Measurements from ENCODE around the gene IRAK4.

Gene IRAK4

DNA sequence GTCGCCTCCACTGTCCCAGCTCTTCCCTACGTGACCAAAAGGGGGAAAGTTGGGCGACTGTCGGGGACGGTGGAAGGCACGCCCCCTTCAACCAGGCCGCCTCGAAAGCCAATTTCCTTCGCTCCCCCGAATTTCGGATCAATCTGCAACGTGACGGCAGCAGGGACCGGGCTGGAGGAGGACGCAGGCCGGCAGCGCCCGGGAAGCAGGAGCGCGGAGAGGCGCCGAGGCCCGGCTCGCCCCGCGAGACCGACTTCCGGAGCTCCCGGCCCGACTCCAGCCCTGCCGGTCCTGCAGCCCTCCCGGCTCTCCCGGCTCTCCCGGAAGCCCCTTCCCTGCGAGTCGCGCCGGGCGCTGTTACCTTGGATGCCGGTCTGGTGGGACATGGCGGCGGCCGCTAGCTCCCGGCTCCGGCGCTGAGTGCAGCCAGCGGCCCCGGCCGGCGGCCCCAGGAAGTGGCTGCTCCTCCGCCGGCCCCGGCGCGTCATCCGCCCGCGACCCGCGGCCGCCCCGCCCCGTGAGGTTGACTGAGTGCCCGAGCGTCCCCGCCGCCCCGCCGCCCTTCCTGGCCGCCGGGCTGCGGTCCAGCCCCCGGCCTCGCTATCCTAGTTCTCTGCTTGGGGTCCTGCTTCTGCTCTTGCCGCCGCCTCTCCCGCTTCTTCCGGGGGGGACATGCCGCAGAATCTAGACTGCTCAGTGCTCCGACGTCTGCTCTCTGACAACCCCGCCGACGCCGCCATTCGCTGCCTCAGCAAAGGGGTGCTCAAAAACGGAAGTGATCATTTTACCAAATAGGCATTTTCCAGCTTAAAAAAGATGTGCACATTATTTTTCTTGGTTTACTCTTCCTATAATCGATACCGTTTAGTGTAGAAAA, 47.3 kb downstream of the IRAK4 start, which contains the start of gene TWF1:
TSS of gene TWF1 (minus strand) at position 458 of the 877 bp plus-strand sequence. CDS start at position 386, 72 bp downstream.
- H3K9me3 Mint-ChIP-seq = no peaks in the 10 kb centered on the region

GRCh38 chr12:43806737-43807072, 48.0 kb downstream of the IRAK4 start:
- no peaks in the 10 kb centered on the region for H3K9me3 Mint-ChIP-seq
- H3K27me3 Mint-ChIP-seq = no peaks in the 10 kb centered on the region
- H3K4me3 Mint-ChIP-seq = peak overlapping the region; percentile 91 to 94
- H3K27ac Mint-ChIP-seq = peak overlapping the region; percentile 99 to 100
- peaks cover 37% of the 10 kb centered on the region for H3K4me1 Mint-ChIP-seq
- ATAC-seq (no peak), DNase-seq (no peak)

More for the DNA sequence above, 47.3 kb downstream of the IRAK4 start, which contains the start of gene TWF1:
- Mint-ChIP-seq H3K27ac (peak within 1 kb of the TSS; percentile 99 to 100), H3K4me3 (peak within 1 kb of the TSS; percentile 91 to 94), H3K4me1 (peaks cover 31% of the 10 kb centered on the region), H3K27me3 (no peaks in the 10 kb centered on the region)
- peak; percentile 84 to 89 for DNase-seq
- peak; percentile 98 for ATAC-seq

DNA sequence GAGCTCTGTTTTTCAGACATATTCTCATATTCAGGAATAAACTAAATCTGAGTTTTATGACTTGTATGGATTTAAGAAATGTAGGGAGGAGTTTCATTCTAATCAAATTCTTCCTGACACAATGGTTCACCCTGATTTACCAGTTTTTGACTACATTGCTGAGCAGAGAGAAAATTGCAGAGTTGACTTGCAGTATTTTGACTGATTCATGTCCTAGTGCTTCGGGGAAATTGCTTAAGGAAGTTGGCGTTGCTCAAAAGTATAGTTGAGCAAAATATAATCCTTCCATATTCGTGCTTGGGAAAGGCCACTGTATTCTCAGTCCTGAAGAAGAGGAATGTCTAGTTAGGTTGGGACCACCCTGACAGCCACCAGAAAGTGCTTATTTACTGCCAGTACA, 48.6 kb downstream of the IRAK4 start:
- DNase-seq (no peak), ATAC-seq (no peak)
- peak overlapping the region; percentile 99 to 100 for H3K27ac Mint-ChIP-seq
- H3K27me3 Mint-ChIP-seq = no peaks in the 10 kb centered on the region
- peak overlapping the region; percentile 91 to 94 for H3K4me3 Mint-ChIP-seq
- peaks cover 37% of the 10 kb centered on the region for H3K4me1 Mint-ChIP-seq
- no peaks in the 10 kb centered on the region for H3K9me3 Mint-ChIP-seq

DNA sequence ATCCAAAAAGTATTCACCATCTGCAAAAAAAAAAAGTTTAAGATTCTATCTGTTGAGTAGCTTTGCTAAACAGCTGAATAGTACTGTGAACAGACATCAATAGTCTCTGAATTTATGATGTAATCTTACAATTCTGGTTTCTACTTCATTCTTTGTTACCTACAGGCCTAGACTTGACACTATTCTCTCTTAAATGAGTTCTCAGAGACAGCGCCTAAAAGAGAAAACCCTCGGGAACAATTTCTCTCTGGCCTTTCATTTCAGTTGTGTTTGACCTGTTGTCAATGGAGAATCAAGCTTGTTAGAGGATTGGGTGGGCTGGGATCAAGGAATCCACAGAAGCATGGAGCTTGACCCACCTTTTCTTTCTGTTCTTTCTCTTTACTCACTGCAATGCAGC, 53.3 kb downstream of the IRAK4 start:
- no peak for ATAC-seq
- Mint-ChIP-seq H3K27me3 (no peaks in the 10 kb centered on the region), H3K4me3 (no peak overlapping the region), H3K27ac (no peak overlapping the region), H3K4me1 (peaks cover 31% of the 10 kb centered on the region), H3K9me3 (no peaks in the 10 kb centered on the region)
- DNase-seq = no peak

GRCh38 chr12:43812926-43813325, 54.2 kb downstream of the IRAK4 start:
- H3K27ac Mint-ChIP-seq = no peak overlapping the region

GRCh38 chr12:43815416-43815815, 56.7 kb downstream of the IRAK4 start:
- Mint-ChIP-seq H3K4me1 (peaks cover 15% of the 10 kb centered on the region), H3K27ac (peak overlapping the region in 1 of 2 donors; percentile 72), H3K4me3 (no peak overlapping the region), H3K9me3 (no peaks in the 10 kb centered on the region), H3K27me3 (no peaks in the 10 kb centered on the region)
- DNase-seq (no peak), ATAC-seq (no peak)

More at GRCh38 chr12:43812926-43813325, 54.2 kb downstream of the IRAK4 start:
- Mint-ChIP-seq H3K9me3 (no peaks in the 10 kb centered on the region), H3K4me3 (no peak overlapping the region), H3K4me1 (peaks cover 26% of the 10 kb centered on the region), H3K27me3 (no peaks in the 10 kb centered on the region)
- DNase-seq (no peak), ATAC-seq (no peak)

DNA sequence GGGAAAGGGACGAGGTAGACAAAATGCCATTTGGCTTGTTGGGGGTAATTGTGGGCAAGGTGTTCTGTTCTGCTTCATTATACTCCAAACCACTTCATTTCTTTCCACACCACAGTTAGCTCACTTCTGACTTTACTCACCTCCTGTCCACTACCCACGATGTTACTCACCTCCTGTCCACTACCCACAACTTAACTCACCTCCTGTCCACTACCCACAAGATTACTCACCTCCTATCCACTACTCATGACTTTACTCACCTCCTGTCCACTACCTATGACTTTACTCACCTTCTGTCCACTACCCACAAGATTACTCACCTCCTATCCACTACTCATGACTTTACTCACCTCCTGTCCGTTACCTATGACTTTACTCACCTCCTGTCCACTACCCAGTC, 57.4 kb downstream of the IRAK4 start:
- DNase-seq = peak in 1 of 2 donors; percentile 26
- peak; percentile 87 for ATAC-seq
- Mint-ChIP-seq H3K4me3 (no peak overlapping the region), H3K27ac (no peak overlapping the region), H3K4me1 (peaks cover 11% of the 10 kb centered on the region), H3K27me3 (no peaks in the 10 kb centered on the region), H3K9me3 (no peaks in the 10 kb centered on the region)

DNA sequence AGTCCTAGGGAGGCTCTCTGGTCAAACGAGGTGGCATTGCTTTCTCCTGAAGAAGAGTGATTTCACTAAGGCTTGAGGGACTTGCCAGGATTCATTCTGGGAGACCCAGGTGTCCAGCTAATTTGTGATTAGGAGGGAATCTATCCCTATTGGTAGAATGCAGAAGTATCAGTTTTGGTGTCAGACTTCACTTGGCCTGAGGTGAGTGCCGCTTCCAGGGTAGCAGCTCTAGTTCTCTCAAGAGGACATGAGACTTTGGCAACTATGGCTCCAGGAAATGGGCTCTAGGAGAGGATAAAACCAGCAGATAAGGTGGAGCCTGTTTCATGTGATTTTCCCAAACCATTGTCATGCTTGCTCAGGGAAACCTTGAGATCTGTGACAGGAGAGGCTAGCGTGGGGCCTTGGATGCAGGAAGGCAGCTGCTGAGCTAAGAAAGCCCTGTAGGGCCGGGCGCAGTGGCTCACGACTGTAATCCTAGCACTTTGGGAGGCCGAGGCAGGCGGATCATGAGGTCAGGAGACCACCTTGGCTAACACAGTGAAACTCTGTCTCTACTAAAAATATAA, 65.5 kb downstream of the IRAK4 start:
- DNase-seq (no peak), ATAC-seq (no peak)
- no peaks in the 10 kb centered on the region for H3K9me3 Mint-ChIP-seq
- no peak overlapping the region for H3K27ac Mint-ChIP-seq
- no peak overlapping the region for H3K4me3 Mint-ChIP-seq
- no peaks in the 10 kb centered on the region for H3K4me1 Mint-ChIP-seq
- H3K27me3 Mint-ChIP-seq = peaks cover 7% of the 10 kb centered on the region

DNA sequence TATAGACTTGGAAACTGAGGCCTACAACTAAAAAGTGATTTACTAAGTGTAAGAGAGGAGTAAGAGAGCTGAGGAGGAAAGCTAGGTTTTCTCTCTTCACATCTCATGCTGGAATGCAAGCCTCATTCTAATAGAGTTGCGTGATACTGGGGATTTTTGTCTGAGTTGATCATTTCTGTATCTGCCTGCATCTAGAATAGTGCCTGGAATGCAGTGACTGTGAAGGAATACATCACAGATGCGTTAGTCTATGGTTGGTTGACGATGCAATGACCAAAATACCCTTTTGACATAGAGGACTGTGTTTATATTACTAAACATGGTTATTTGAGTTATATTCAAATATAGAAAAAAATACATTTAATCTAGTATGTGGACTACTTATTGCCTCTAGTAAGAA, 67.9 kb downstream of the IRAK4 start:
- ATAC-seq = no peak
- no peaks in the 10 kb centered on the region for H3K9me3 Mint-ChIP-seq

GRCh38 chr12:43827093-43827492, 68.3 kb downstream of the IRAK4 start:
- DNase-seq = no peak
- Mint-ChIP-seq H3K4me3 (no peak overlapping the region), H3K4me1 (peaks cover 6% of the 10 kb centered on the region), H3K9me3 (no peaks in the 10 kb centered on the region), H3K27ac (no peak overlapping the region), H3K27me3 (peaks cover 11% of the 10 kb centered on the region)
- no peak for ATAC-seq

More for the DNA sequence above, 67.9 kb downstream of the IRAK4 start:
- peaks cover 11% of the 10 kb centered on the region for H3K27me3 Mint-ChIP-seq
- H3K4me1 Mint-ChIP-seq = peaks cover 2% of the 10 kb centered on the region
- DNase-seq = no peak
- no peak overlapping the region for H3K4me3 Mint-ChIP-seq
- no peak overlapping the region for H3K27ac Mint-ChIP-seq

DNA sequence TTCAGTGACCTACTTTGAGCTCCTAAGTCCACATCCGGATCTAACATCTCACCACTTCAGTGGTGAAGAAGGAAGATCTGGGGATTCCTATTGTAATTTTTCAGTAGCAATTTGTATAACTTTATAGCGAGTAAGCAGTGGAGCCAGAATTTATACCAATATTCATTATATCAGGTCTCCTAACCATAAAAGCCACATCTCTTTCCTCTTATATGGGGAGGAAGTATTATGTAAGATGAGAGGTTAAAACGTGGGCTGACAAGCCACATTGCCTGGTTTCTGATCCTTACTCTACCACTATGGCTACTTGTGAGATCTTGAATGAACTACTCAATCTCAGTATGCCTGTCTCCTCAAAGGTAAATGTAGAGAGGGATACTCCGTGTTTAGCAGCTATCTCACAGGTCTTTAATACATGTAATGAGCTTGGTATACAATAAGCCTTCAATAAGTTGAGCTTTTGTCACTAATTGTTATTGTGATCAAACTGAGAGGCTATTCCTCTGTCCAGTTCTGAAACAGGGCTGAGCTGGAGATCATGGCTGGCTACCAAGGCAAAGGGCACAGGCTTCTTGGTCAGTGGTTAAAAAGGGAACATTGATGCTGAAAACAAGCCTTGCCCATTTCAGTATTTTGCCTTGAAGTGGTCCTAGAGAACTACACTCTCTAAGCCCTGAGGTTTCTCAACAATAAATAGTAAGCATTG, 73.9 kb downstream of the IRAK4 start:
- peaks cover 41% of the 10 kb centered on the region for H3K4me1 Mint-ChIP-seq
- H3K27ac Mint-ChIP-seq = no peak overlapping the region
- H3K4me3 Mint-ChIP-seq = no peak overlapping the region
- peaks cover 11% of the 10 kb centered on the region for H3K27me3 Mint-ChIP-seq
- DNase-seq (peak; percentile 10 to 44), ATAC-seq (peak; percentile 83)
- no peaks in the 10 kb centered on the region for H3K9me3 Mint-ChIP-seq

DNA sequence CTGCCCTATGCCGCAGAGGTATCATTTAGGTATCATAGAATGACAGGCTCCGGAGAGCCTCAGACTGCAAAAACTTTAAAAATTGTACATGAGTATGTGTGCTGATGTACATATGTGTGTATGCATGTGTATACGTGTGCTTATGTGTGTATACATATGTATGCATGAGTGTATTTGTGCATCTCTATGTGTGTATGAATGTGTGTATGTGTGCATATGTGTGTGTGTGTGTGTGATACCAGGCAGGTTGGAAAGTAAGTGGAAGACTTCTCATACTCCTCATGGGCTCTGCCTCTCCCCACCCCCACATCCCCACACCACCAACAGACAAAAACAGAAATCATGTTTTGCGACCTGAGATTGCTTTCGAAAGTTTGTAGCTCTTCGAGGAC, 76.5 kb downstream of the IRAK4 start:
- H3K27me3 Mint-ChIP-seq = no peaks in the 10 kb centered on the region
- H3K27ac Mint-ChIP-seq = no peak overlapping the region
- DNase-seq = no peak
- peak overlapping the region; percentile 70 to 85 for H3K4me3 Mint-ChIP-seq
- H3K9me3 Mint-ChIP-seq = no peaks in the 10 kb centered on the region
- ATAC-seq = peak; percentile 11
- peaks cover 60% of the 10 kb centered on the region for H3K4me1 Mint-ChIP-seq

DNA sequence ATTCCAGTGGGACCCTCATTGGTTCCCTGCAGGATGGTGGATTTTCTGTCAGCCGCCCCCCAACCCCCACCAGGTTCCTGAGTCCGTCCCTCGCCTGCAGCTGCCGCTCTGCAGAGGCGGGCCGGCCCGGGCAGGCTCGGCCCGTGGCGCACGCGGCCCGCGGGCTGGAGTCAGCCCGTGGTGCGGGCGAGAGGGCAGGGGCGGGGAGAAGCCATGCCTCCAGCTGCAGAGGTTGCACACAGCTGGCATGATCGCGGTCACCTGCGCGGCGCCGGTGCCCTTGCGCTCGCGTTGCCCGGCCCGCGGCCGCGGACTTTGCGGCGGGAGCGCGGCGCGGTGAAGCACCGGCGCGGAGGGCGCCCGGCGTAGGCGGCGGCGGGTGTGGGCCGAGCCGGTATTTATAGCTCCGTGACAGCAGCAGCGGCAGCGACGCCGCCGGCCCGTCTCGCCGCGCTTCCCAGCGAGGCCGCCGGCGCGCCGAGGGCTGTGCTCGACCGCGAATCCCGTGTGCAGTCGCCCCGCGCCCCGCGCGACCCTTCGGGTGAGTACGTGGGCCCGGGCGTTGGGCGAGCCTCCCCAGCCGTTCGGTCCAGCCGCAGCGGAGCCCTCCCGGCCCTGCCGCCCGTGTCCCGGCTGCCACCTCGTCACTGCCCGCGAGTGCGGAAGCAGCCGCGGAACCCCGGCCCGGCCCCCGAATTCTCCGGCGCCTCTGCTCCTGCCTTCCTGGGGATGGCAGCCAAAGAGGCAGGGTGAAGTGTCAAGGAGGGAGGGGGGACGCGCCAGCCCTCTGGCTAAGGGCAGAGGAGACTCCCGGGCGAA, 77.1 kb downstream of the IRAK4 start, which contains the start of gene TMEM117:
TSS of gene TMEM117 (plus strand) at position 426 of the 819 bp plus-strand sequence.
- Mint-ChIP-seq H3K27me3 (no peaks in the 10 kb centered on the region), H3K4me1 (peaks cover 60% of the 10 kb centered on the region), H3K4me3 (peak within 1 kb of the TSS; percentile 70 to 89), H3K27ac (peak within 1 kb of the TSS; percentile 84 to 95), H3K9me3 (no peaks in the 10 kb centered on the region)
- DNase-seq (peak; percentile 57 to 60), ATAC-seq (peak; percentile 69)

DNA sequence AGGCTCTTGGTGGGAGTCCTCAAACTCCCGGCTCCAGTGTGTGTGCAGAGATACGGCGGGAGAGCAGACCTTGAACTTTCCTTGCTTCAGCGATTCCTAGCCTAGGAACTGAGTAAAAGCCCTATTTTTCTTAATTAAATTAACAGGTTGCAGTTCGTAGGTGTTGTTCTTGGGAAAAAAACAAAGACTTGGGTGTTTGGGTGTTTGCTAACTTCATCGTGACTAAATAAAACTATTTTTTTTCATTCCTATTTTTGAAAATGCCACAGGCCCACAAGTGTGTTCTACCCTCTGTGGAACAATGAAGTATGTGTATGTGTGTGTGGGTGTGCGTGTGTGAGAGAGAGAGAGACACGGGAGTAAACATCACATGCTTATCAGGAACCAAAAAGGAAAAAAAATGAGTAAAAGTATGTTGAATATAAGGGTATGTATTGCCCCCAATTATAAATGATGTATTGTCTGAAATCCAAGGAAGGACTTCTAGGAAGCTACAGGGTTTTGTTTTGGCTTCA, 77.8 kb downstream of the IRAK4 start:
- Mint-ChIP-seq H3K4me1 (peaks cover 60% of the 10 kb centered on the region), H3K27ac (peak overlapping the region; percentile 84 to 95), H3K27me3 (no peaks in the 10 kb centered on the region), H3K4me3 (peak overlapping the region; percentile 55 to 89), H3K9me3 (no peaks in the 10 kb centered on the region)
- no peak for DNase-seq
- ATAC-seq = no peak
